HG02870 (cell line): Measurements from ENCODE around the gene TIMM13.
"Not testable (repeated sequence)": the region's sequence is repeated elsewhere in the genome, so short reads cannot be mapped to it uniquely, and the experiment has no call there.

ENCODE experiments used
- ATAC-seq: cut with Tn5 transposase; IDR thresholded peaks from one replicate; pipeline ENCODE4 v1.9.1; 2021; ENCODE audit warnings: mild to moderate bottlenecking, moderate library complexity; ENCODE audit not compliant: unreplicated experiment

The TIMM13 gene

GRCh38 chr19:2427429-2428320, at the start of gene TIMM13:
Gene TIMM13 (minus strand): TSS chr19:2427586. CDS start chr19:2427533, 53 bp downstream.
- peak; percentile 74 for ATAC-seq

- ATAC-seq, result peak; percentile 7
Observed at GRCh38 chr19:2476451-2477140, 49.2 kb upstream of the TIMM13 start.

GRCh38 chr19:2475702-2476450, 48.5 kb upstream of the TIMM13 start, which contains the start of gene GADD45B:
Gene GADD45B (plus strand): TSS chr19:2476127. CDS start chr19:2476359, 232 bp downstream.
- ATAC-seq, result peak; percentile 45

GRCh38 chr19:2475018-2475701, 47.8 kb upstream of the TIMM13 start:
- peak; percentile 2 for ATAC-seq

GRCh38 chr19:2474232-2475017, 47.0 kb upstream of the TIMM13 start:
- peak; percentile 25 for ATAC-seq

- not testable (repeated sequence) for ATAC-seq
Observed at GRCh38 chr19:2469915-2470200, 42.5 kb upstream of the TIMM13 start.

- no peak for ATAC-seq
Observed at GRCh38 chr19:2469102-2469914, 41.9 kb upstream of the TIMM13 start.

- ATAC-seq, result no peak
Observed at GRCh38 chr19:2468596-2468995, 41.2 kb upstream of the TIMM13 start.

GRCh38 chr19:2464389-2464788, 37.0 kb upstream of the TIMM13 start:
- ATAC-seq, result no peak

GRCh38 chr19:2463694-2464093, 36.3 kb upstream of the TIMM13 start:
- not testable (repeated sequence) for ATAC-seq

GRCh38 chr19:2462635-2463421, 35.4 kb upstream of the TIMM13 start:
- no peak for ATAC-seq

GRCh38 chr19:2461751-2462634, 34.6 kb upstream of the TIMM13 start:
- ATAC-seq, result no peak

GRCh38 chr19:2460245-2460644, 32.9 kb upstream of the TIMM13 start:
- no peak for ATAC-seq

- ATAC-seq, result not testable (repeated sequence)
Observed at GRCh38 chr19:2458776-2459175, 31.4 kb upstream of the TIMM13 start.

- ATAC-seq, result no peak
Observed at GRCh38 chr19:2458054-2458453, 30.7 kb upstream of the TIMM13 start.

GRCh38 chr19:2457394-2458037, 30.1 kb upstream of the TIMM13 start:
- ATAC-seq, result no peak
